HepG2 (cell line): ENCODE results near the gene RTBDN. TPM values are rescaled to one million over a fixed set of nuclear protein-coding genes. Genes with fewer than 3 reads are reported as not detected.

Source experiments
- BHLHE40 ChIP-seq: IDR thresholded peaks from 2 replicates; pipeline ENCODE4 v1.6.1; 2011; ENCODE audit warnings: low read length, improper control_type of control experiment
- CBX1 ChIP-seq: IDR thresholded peaks from one replicate; pipeline ENCODE4 v1.6.1; 2016; ENCODE audit warnings: antibody characterized with exemption, low read depth
- HOXD1 ChIP-seq: sonication (generic); formaldehyde crosslinking; IDR thresholded peaks from 2 replicates; pipeline ENCODE4 v1.5.0; 2020; ENCODE audit warnings: missing genetic modification reagents
- JUN ChIP-seq: sonication (generic); formaldehyde crosslinking; IDR thresholded peaks from 2 replicates; pipeline ENCODE4 v1.4.0; 2020; ENCODE audit warnings: mild to moderate bottlenecking, missing genetic modification reagents
- KAT8 ChIP-seq: IDR thresholded peaks from 2 replicates; pipeline ENCODE4 v1.6.1; 2016; ENCODE audit warnings: missing genetic modification reagents, missing compliant biosample characterization
- KDM4B ChIP-seq: sonication (generic); formaldehyde crosslinking; IDR thresholded peaks from 2 replicates; pipeline ENCODE4 v1.4.0; 2020; ENCODE audit warnings: missing genetic modification reagents
- KLF16 ChIP-seq, 2 experiments: sonication (generic) in 1 of 2; formaldehyde crosslinking in 1 of 2; IDR thresholded peaks; 2 replicates each; pipeline versions ENCODE4 v1.6.1 to v1.8.0; 2016 to 2023; ENCODE audit warnings: missing genetic modification reagents in 2 of 2, missing compliant biosample characterization in 1 of 2
- NFIC ChIP-seq: IDR thresholded peaks from 2 replicates; pipeline ENCODE4 v1.6.1; 2012; ENCODE audit warnings: mild to moderate bottlenecking, low read length, inconsistent platforms
- NPAS2 ChIP-seq: sonication (generic); formaldehyde crosslinking; IDR thresholded peaks from 2 replicates; pipeline ENCODE4 v1.8.0; 2022; ENCODE audit warnings: mild to moderate bottlenecking, missing genetic modification reagents, borderline replicate concordance
- RXRA ChIP-seq: sonication (generic); formaldehyde crosslinking; IDR thresholded peaks from 2 replicates; pipeline ENCODE4 v1.5.1; 2020; ENCODE audit warnings: missing genetic modification reagents
- SKIL ChIP-seq: sonication (generic); formaldehyde crosslinking; IDR thresholded peaks from 2 replicates; pipeline ENCODE4 v1.8.0; 2022; ENCODE audit warnings: missing genetic modification reagents, mild to moderate bottlenecking, moderate library complexity, borderline replicate concordance
- SPEN ChIP-seq: sonication (generic); formaldehyde crosslinking; IDR thresholded peaks from 2 replicates; pipeline ENCODE4 v1.5.1; 2020; ENCODE audit warnings: low read depth, mild to moderate bottlenecking, missing genetic modification reagents
- YEATS2 ChIP-seq: sonication (generic); formaldehyde crosslinking; IDR thresholded peaks from 2 replicates; pipeline ENCODE4 v1.4.0; 2020; ENCODE audit warnings: missing genetic modification reagents, borderline replicate concordance
- YY1 ChIP-seq: IDR thresholded peaks from 2 replicates; pipeline ENCODE4 v1.6.1; 2011; ENCODE audit warnings: low read length, low read depth, moderate library complexity, mild to moderate bottlenecking; ENCODE audit not compliant: insufficient read depth, insufficient replicate concordance
- ZBTB33 ChIP-seq: sonication (generic); formaldehyde crosslinking; IDR thresholded peaks from 2 replicates; pipeline ENCODE4 v1.4.0; 2020; ENCODE audit warnings: missing genetic modification reagents
- ZNF446 ChIP-seq: sonication (generic); formaldehyde crosslinking; IDR thresholded peaks from 2 replicates; pipeline ENCODE4 v1.5.0; 2020; ENCODE audit warnings: mild to moderate bottlenecking, missing genetic modification reagents
- ZNF629 ChIP-seq: sonication (generic); formaldehyde crosslinking; conservative IDR thresholded peaks from 2 replicates; pipeline ENCODE4 v1.5.0; 2020; ENCODE audit warnings: missing genetic modification reagents
- ZNF788 ChIP-seq: sonication (generic); formaldehyde crosslinking; IDR thresholded peaks from 2 replicates; pipeline ENCODE4 v1.5.0; 2020; ENCODE audit warnings: mild to moderate bottlenecking, missing genetic modification reagents, borderline replicate concordance
- polyA plus RNA-seq, 8 experiments: library from polyadenylated mRNA; depleted of rRNA in 3 of 8; stranded (reverse) in 7 of 8; unstranded in 1 of 8; fragments of >200 nt; fragmentation: Illumina TruSeq in 4 of 8; extraction: Trizol in 4 of 8; gene quantifications; 2 replicates each; pipeline versions ENCODE4 v1.2.1 to v1.2.3, GENCODE V29; 2011 to 2016; ENCODE audit warnings: low read depth in 4 of 8, missing spikeins in 1 of 8, mixed read lengths in 1 of 8; ENCODE audit not compliant: insufficient read depth in 1 of 8
- total RNA-seq, 5 experiments: library from RNA; depleted of rRNA; stranded (reverse); fragments of >200 nt; fragmentation: Illumina TruSeq; extraction: Trizol; gene quantifications; 2 replicates each; pipeline ENCODE4 v1.2.3, GENCODE V29; 2016; ENCODE audit warnings: low read depth in 1 of 5
- TF ChIP-seq, protein P1 (sequence below): sonication (generic); formaldehyde crosslinking; IDR thresholded peaks from 2 replicates; pipeline ENCODE4 v1.5.0; 2020; ENCODE audit warnings: missing genetic modification reagents
- TF ChIP-seq, protein P2 (sequence below): sonication (generic); formaldehyde crosslinking; IDR thresholded peaks from 2 replicates; pipeline ENCODE4 v1.4.0; 2020; ENCODE audit warnings: missing genetic modification reagents, mild to moderate bottlenecking, borderline replicate concordance

Gene RTBDN
- total and polyA plus RNA-seq, 2 of the 13 experiments (the other 11 are each of a cell fraction or from before 2014, with no cell fraction given): 0.27 to 0.48 TPM

DNA sequence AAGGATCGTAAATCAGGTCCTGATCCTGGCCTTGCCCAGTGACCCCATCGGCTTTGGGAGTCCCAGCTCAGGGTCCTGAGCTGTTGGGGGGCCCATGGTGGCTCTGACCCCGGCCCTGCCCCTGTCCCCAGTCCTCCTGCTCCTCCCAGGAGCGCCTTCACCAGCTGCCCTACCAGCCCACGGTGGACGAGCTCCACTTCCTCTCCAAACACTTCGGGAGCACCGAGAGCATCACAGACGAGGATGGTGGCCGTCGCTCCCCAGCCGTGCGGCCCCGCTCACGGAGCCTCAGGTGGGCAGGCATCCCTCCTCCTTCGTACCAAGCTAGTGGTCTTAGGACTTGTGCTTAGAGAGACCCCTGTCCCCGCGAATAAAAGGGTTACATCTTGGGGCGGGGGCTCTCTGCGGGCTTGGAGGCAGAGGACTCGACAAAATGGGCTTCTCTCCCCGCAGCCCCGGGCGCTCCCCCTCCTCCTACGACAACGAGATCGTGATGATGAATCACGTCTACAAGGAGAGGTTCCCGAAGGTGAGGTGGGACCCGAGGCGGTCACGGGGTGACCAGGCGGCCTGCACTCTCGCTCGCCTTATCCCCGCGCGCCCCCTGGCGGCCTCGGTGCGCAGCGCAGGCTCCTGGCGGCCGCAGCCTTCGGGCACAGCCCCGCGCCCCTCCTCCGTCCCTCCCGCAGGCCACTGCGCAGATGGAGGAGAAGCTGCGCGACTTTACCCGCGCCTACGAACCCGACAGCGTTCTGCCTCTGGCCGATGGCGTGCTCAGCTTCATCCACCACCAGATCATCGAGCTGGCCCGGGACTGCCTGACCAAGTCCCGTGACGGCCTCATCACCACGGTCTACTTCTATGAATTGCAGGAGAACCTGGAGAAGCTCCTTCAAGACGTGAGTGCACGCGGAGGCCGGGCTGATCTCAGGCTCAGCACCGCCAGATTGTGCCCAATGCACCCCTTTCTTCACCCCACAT is 13.1 kb upstream of the RTBDN start (continued):
- TF ChIP-seq ZNF788 (CRISPR knock-in tag) (peak; percentile 83; the same call in 1 of the 2 replicates), RXRA (CRISPR knock-in tag) (peak; percentile 45; the same call in 1 of the 2 replicates), NFIC (no peak), HOXD1 (CRISPR knock-in tag) (no peak), KAT8 (0 out of 2 replicates have a peak, but pooled peaks have one; percentile 27), JUN (CRISPR knock-in tag) (0 out of 2 replicates have a peak, but pooled peaks have one; percentile 36), BHLHE40 (peak; percentile 61), YY1 (peak; percentile 51), YEATS2 (no peak), SPEN (peak; percentile 79), ZBTB33 (CRISPR knock-in tag) (peak; percentile 61; the same call in 1 of the 2 replicates), KLF16 (CRISPR knock-in tag; IDR thresholded peaks at IDR 0.05) (peak in 1 of 2 experiments; percentile 64; a peak in 1 of 4 replicates), CBX1 (no peak), ZNF446 (CRISPR knock-in tag) (no peak), ZNF629 (CRISPR knock-in tag) (no peak), NPAS2 (CRISPR knock-in tag) (no peak), KDM4B (CRISPR knock-in tag) (no peak), SKIL (no peak)
- TF ChIP-seq, protein P1, sequence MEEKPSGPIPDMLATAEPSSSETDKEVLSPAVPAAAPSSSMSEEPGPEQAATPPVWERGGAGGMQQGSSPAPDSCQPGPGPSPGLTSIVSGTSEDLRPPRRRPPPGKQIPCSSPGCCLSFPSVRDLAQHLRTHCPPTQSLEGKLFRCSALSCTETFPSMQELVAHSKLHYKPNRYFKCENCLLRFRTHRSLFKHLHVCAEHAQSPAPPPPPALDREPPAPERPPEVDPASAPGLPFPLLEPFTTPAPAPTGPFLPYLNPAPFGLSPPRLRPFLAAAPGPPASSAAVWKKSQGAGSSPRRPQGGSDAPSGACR (CRISPR knock-in tag): no peak
- TF ChIP-seq, protein P2, sequence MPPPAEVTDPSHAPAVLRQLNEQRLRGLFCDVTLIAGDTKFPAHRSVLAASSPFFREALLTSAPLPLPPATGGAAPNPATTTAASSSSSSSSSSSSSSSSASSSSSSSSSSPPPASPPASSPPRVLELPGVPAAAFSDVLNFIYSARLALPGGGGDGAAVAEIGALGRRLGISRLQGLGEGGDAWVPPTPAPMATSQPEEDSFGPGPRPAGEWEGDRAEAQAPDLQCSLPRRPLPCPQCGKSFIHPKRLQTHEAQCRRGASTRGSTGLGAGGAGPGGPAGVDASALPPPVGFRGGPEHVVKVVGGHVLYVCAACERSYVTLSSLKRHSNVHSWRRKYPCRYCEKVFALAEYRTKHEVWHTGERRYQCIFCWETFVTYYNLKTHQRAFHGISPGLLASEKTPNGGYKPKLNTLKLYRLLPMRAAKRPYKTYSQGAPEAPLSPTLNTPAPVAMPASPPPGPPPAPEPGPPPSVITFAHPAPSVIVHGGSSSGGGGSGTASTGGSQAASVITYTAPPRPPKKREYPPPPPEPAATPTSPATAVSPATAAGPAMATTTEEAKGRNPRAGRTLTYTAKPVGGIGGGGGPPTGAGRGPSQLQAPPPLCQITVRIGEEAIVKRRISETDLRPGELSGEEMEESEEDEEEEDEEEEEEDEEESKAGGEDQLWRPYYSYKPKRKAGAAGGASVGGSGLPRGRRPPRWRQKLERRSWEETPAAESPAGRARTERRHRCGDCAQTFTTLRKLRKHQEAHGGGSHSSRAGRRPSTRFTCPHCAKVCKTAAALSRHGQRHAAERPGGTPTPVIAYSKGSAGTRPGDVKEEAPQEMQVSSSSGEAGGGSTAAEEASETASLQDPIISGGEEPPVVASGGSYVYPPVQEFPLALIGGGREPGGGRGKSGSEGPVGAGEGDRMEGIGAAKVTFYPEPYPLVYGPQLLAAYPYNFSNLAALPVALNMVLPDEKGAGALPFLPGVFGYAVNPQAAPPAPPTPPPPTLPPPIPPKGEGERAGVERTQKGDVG (CRISPR knock-in tag): peak; percentile 56; the same call in 1 of the 2 replicates
